Caco-2 (cell line): ENCODE measurements around the gene ANKDD1A. TPM values are rescaled to one million over a fixed set of nuclear protein-coding genes. Genes with fewer than 3 reads are reported as not detected.

Experiments used
- BruUV-seq: library from RNA; stranded (reverse); fragments of 400-500 nt; replicated peaks from 2 replicates; lab custom pipeline; 2021; lab: Mats Ljungman, UMichigan
- CTCF ChIA-PET: fragments of 300-600 bp; sonication (Branson Sonifier 250); formaldehyde crosslinking; loops from one replicate; lab custom pipeline; 2022; ENCODE audit warnings: antibody characterized with exemption; lab: Charles Lee
- POLR2A ChIA-PET: fragments of 300-600 bp; sonication (Branson Sonifier 250); formaldehyde crosslinking; loops from one replicate; lab custom pipeline; 2022; ENCODE audit warnings: antibody characterized with exemption; lab: Charles Lee
- DNase-seq, 2 experiments: peaks; one replicate each; pipeline versions ENCODE4 v3.0.0 to v3.0.0-alpha.2; 2020 to 2022
- H3K27me3 ChIP-seq: replicated peaks from 2 replicates; pipeline ENCODE4 v1.6.0; 2011; ENCODE audit warnings: low read length; ENCODE audit not compliant: control insufficient read depth, insufficient read depth
- H3K36me3 ChIP-seq: 2 replicates; pipeline ENCODE4 v1.5.1; 2011; ENCODE audit warnings: low read length; ENCODE audit not compliant: control insufficient read depth, insufficient read depth
- H3K4me1 ChIP-seq: fragments of 250-450 bp; sonication (Bioruptor Pico); 2 replicates; pipeline ENCODE4 v1.5.1; 2020; ENCODE audit warnings: mild to moderate bottlenecking
- H3K4me3 ChIP-seq: 2 replicates; pipeline ENCODE4 v1.5.1; 2011; ENCODE audit warnings: low read depth, mild to moderate bottlenecking, control low read depth, low read length
- H3K9me3 ChIP-seq: fragments of 250-450 bp; sonication (Bioruptor Pico); 2 replicates; pipeline ENCODE4 v1.5.1; 2020; ENCODE audit warnings: mild to moderate bottlenecking, moderate library complexity
- H3K27ac Mint-ChIP-seq: one replicate; pipeline ENCODE4 v1.8.0; 2022; ENCODE audit warnings: mixed read lengths; ENCODE audit not compliant: unreplicated experiment
- H3K27me3 Mint-ChIP-seq: one replicate; pipeline ENCODE4 v1.8.0; 2022; ENCODE audit warnings: mixed read lengths; ENCODE audit not compliant: insufficient read depth, unreplicated experiment
- H3K36me3 Mint-ChIP-seq: one replicate; pipeline ENCODE4 v1.8.0; 2022; ENCODE audit warnings: mild to moderate bottlenecking, mixed read lengths; ENCODE audit not compliant: insufficient read depth, unreplicated experiment
- H3K4me1 Mint-ChIP-seq: one replicate; pipeline ENCODE4 v1.8.0; 2022; ENCODE audit warnings: low read depth, mixed read lengths; ENCODE audit not compliant: unreplicated experiment
- H3K4me3 Mint-ChIP-seq: one replicate; pipeline ENCODE4 v1.8.0; 2022; ENCODE audit warnings: mild to moderate bottlenecking, moderate library complexity, mixed read lengths; ENCODE audit not compliant: unreplicated experiment
- H3K9me3 Mint-ChIP-seq: one replicate; pipeline ENCODE4 v1.8.0; 2022; ENCODE audit warnings: mixed read lengths; ENCODE audit not compliant: unreplicated experiment
- CTCF ChIP-seq, 2 experiments: fragments of 200-600 bp in 1 of 2; IDR thresholded peaks; 1 replicate in 1 of 2; 2 replicates in 1 of 2; pipeline versions ENCODE4 v1.5.1 to v1.8.0; 2011 to 2022; ENCODE audit warnings: antibody characterized with exemption in 1 of 2, control low read depth in 1 of 2, inconsistent platforms in 1 of 2, low read depth in 1 of 2, low read length in 1 of 2, mild to moderate bottlenecking in 1 of 2, moderate library complexity in 1 of 2; ENCODE audit not compliant: insufficient read depth in 1 of 2, severe bottlenecking in 1 of 2, unreplicated experiment in 1 of 2
- intact Hi-C: fragments of 100-400 bp; cut with micrococcal nuclease; formaldehyde crosslinking; loops from one replicate; pipeline ENCODE4 v1.10.0; 2022; ENCODE audit not compliant: unreplicated experiment
- total RNA-seq: library from RNA; stranded (reverse); gene quantifications from 2 replicates; pipeline ENCODE4 v1.2.3, GENCODE V29; 2022

ANKDD1A gene
- total RNA-seq, 1 experiment from 2014 or later, result 1.6 TPM

GRCh38 chr15:64926661-64927060 lies 15.0 kb downstream of the ANKDD1A start:
- intact Hi-C loops, result no loop called here
- BruUV-seq, result no TSS peak
- H3K36me3 Mint-ChIP-seq, result no peaks in the 10 kb centered on the region

GRCh38 chr15:64928626-64929220 lies 17.0 kb downstream of the ANKDD1A start:
- H3K27me3 ChIP-seq, result no peaks in the 10 kb centered on the region
- H3K4me3 ChIP-seq, result no peak overlapping the region
- BruUV-seq, result no TSS peak
- no peak overlapping the region for H3K4me3 Mint-ChIP-seq
- ChIA-PET POLR2A (interaction anchor here (0.5 kb wide), 1 partner anchor 34 kb away, joined by 3 read pairs; no protein-coding TSS in a partner anchor), CTCF (no interaction called here)
- H3K27me3 Mint-ChIP-seq, result no peaks in the 10 kb centered on the region
- H3K36me3 ChIP-seq, result no peaks in the 10 kb centered on the region
- no peaks in the 10 kb centered on the region for H3K4me1 ChIP-seq
- no peaks in the 10 kb centered on the region for H3K4me1 Mint-ChIP-seq
- H3K27ac Mint-ChIP-seq, result no peak overlapping the region
- no peaks in the 10 kb centered on the region for H3K36me3 Mint-ChIP-seq
- DNase-seq, result no peak
- intact Hi-C loops, result no loop called here
- H3K9me3 Mint-ChIP-seq, result peaks cover 8% of the 10 kb centered on the region
- no peaks in the 10 kb centered on the region for H3K9me3 ChIP-seq
- TF ChIP-seq CTCF (IDR thresholded peaks at IDR 0.05; ENCODE audit: insufficient read depth in 1 of 2, low read depth in 1 of 2, low read length in 1 of 2, severe bottlenecking in 1 of 2, unreplicated experiment in 1 of 2), result no peak

More at GRCh38 chr15:64926661-64927060, 15.0 kb downstream of the ANKDD1A start:
- TF ChIP-seq CTCF (IDR thresholded peaks at IDR 0.05; ENCODE audit: insufficient read depth in 1 of 2, low read depth in 1 of 2, low read length in 1 of 2, severe bottlenecking in 1 of 2, unreplicated experiment in 1 of 2), result no peak
- no peak for DNase-seq
- Mint-ChIP-seq H3K27me3 (no peaks in the 10 kb centered on the region), H3K27ac (no peak overlapping the region), H3K4me1 (no peaks in the 10 kb centered on the region), H3K4me3 (no peak overlapping the region), H3K9me3 (peaks cover 8% of the 10 kb centered on the region)
- Histone ChIP-seq H3K9me3 (no peaks in the 10 kb centered on the region), H3K36me3 (no peaks in the 10 kb centered on the region), H3K4me3 (no peak overlapping the region), H3K27me3 (no peaks in the 10 kb centered on the region), H3K4me1 (no peaks in the 10 kb centered on the region)
- ChIA-PET POLR2A (no interaction called here), CTCF (interaction anchor here (0.9 kb wide), 1 partner anchor 15 kb away, joined by 3 read pairs; the partner anchor contains the start of gene ANKDD1A)

- Mint-ChIP-seq H3K27ac (no peak overlapping the region), H3K36me3 (no peaks in the 10 kb centered on the region), H3K4me3 (no peak overlapping the region), H3K9me3 (no peaks in the 10 kb centered on the region), H3K27me3 (no peaks in the 10 kb centered on the region), H3K4me1 (no peaks in the 10 kb centered on the region)
- BruUV-seq, result no TSS peak
- intact Hi-C loops, result no loop called here
- DNase-seq, result no peak
- no peaks in the 10 kb centered on the region for H3K27me3 ChIP-seq
- H3K9me3 ChIP-seq, result no peaks in the 10 kb centered on the region
- no peak overlapping the region for H3K4me3 ChIP-seq
- TF ChIP-seq CTCF (IDR thresholded peaks at IDR 0.05; ENCODE audit: insufficient read depth in 1 of 2, low read depth in 1 of 2, low read length in 1 of 2, severe bottlenecking in 1 of 2, unreplicated experiment in 1 of 2), result no peak
- ChIA-PET CTCF (no interaction called here), POLR2A (no interaction called here)
- H3K4me1 ChIP-seq, result no peaks in the 10 kb centered on the region
- H3K36me3 ChIP-seq, result no peaks in the 10 kb centered on the region
Observed at GRCh38 chr15:64930019-64930652, 18.4 kb downstream of the ANKDD1A start.
